ENCODE results near the gene ST7. TPM values are rescaled to one million over a fixed set of nuclear protein-coding genes. Genes with fewer than 3 reads are reported as not detected.

The ST7 gene
- total RNA-seq, 1 donor from 2014 or later = 29.5 TPM

DNA sequence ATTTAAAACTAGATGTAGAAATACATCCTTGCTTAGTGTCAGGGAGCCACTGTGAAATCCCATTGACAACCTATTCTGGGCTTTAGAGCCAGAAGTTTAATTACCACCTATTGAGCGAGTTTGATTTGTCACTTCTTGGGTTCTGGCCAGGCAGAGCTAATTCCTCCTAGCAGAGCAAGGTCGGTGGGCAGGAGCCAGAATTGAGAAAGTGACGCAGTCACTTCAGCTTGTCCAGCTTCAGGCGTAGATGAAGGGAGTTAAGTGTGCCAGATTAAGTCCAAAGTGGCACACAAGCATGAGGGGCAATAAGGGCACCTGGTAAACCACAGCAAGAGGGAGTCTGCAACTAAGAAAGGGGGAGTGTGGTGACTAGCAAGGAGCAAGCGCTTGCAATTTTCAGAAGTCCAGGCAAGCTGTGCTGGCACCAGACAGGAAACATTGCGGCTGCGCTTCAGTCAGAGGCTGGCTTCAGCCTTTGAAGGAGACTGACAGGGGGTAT is 119.4 kb downstream of the ST7 start:
- ATAC-seq = peak; percentile 73
- intact Hi-C loops (cut with DNase I) = no loop called here
- peak; percentile 65 for DNase-seq (ENCODE audit: missing footprints)

DNA sequence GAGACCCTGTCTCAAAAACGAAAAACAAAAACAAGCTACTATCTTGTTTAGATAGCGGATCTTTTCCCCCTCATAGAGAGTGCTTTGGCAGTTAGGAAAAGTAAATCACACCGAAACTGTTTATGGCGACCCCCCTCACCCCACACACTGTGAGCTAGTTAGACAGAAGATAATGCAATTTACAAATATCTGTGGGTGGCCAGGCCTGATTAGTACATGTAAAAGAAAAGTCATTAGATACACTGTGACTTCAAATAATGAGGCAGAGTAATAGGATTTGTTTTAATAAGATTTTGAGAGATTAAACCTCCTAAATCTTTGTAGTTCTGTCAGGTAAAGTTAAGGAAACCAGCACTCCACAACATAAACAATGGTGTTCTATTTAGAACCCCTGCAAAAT is 121.1 kb downstream of the ST7 start:
- no peak for ATAC-seq
- no peak for DNase-seq (ENCODE audit: missing footprints)
- intact Hi-C loops (cut with DNase I) = no loop called here

DNA sequence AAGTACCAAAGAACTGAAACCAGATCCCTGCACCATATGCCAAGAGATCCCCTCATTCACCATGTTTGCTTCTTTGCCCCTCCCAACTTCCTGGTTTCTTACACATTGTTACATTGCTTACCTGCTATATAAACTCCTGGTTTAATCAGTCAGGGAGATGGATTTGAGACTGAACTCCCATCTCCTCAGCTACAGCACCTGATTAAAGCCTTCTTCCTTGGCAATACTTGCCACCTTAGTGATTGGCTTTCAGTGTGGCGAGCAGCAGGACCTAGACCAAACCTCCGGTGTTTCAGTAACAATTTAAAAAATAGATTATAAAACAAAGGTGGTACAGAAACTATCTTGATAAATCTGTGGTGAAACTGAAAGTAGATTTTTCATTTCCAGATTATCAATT is 122.6 kb downstream of the ST7 start:
- intact Hi-C loops (cut with DNase I) = no loop called here
- DNase-seq (ENCODE audit: missing footprints) (no peak), ATAC-seq (no peak)

DNA sequence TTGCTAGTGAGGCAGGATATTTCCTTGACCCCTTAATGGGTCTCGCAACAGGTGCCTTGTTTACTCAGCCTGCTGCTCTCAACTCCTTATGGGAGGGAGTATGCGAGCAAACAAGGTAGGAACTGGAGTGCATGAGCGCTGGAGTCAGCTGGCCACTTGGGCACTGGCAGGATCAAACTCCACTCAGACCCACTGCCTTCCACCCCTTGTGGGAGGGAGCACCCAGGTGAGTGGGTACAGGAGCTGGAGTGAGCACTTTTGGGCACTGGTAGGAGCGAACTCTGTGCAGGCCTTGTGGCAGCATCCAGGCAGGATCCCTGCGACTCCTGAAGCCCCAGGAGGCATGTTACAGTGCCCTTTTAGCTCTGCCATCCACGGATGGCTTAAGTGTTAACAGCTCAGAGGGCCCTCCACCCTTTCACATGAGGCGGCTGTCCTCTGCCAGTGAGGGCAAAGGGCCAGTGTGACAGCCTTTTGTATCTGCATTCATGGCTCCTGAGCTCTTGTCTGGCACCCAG is 123.2 kb downstream of the ST7 start:
- intact Hi-C loops (cut with DNase I) = no loop called here
- ATAC-seq = peak; percentile 81
- DNase-seq (ENCODE audit: missing footprints) = peak; percentile 70

DNA sequence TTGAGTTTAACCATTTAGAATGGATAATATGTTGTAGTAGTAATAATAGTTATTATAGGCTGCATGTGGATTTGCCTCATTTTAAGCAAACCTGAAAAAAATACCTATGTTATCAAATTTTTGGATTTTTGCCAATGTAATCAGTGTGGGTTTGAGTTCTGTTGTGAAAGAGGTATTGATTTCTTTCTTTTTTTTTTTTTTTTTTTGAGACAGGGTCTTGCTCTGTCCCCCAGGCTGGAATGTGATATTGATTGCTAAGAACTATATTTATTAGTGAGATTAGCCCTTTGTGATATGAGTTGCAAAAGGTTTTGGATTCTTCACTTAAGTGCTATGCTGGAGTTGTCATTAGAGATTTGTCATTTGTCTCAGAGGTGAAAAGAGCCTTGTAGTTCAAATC is 124.4 kb downstream of the ST7 start:
- intact Hi-C loops (cut with DNase I) = no loop called here
- no peak for ATAC-seq
- DNase-seq (ENCODE audit: missing footprints) = no peak

DNA sequence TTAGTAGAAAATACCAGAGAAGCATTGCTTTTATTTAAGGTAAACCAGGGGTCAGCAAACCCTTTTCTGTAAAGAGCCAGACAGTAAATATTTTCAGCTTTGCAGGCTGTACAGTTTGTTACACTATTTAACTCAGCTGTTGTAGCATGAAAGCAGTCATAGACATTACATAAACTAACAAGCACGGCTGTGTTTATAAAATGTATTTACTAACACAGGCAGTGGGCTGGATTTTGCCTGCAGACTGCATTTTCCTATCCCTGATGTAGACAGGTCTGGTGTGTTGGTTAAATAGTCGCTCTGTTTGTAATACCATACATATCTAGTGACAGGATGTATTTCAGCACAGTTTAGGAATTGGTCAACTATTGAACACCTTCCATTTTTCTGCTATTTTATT is 129.3 kb downstream of the ST7 start:
- intact Hi-C loops (cut with DNase I) = no loop called here

DNA sequence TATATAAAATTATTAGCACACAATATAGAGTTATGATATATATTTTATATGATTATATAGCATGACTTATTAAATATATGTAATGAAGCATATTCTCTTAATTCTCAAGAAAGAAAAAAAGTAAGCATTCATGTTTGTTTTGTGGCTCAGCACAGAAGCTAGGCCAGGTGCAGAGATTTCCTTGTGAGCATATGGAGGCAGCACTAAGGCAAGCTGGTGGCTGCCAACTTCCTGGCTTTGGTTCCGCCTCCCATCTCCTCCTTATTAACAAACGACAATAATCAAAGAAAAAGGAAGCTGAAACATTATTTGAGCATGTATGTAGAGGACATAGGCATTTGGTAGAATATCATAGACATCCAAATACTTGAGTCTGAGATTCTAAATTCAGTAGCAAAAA is 130.3 kb downstream of the ST7 start:
- DNase-seq (ENCODE audit: missing footprints) (no peak), ATAC-seq (no peak)
- intact Hi-C loops (cut with DNase I) = no loop called here

More for the DNA sequence above, 129.3 kb downstream of the ST7 start:
- DNase-seq (ENCODE audit: missing footprints) (no peak), ATAC-seq (no peak)

DNA sequence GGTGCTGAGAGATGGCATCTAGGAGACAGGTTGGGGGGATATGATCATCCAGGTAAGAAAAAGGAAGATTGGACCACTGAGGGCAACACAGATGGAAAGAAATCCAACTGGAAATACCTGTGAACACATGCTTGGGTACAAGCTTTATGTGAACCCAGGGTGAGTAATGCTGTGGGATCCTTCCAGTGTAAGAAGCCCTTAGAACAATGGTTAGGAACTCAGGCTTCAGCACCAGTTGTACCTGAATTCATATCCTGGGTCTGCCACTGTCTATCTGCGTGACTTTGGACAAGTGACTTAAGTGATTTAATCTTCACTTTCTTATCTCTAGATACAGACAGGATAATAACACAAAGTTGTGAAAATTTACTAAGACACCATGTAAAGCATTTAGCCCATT is 131.0 kb downstream of the ST7 start:
- no peak for ATAC-seq
- DNase-seq (ENCODE audit: missing footprints) = no peak
- intact Hi-C loops (cut with DNase I) = no loop called here

DNA sequence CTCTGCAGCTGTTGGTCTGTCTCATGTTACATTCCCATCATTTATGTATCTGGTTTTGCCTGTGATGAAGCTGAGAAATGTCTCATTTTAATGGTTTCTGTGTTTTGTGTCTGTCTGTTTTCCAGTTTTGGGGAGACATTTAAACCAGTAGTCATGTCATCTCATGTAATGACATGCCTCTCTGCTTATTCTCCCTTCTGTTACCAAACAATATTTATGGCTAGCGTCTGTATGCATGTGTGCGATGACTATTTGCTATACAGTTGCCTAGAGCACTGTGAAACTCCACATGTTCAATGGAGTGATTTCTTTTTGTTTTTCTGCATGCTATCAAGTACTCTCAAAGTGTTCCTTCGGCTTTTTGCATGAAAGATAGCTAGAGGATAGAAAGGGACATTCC is 132.0 kb downstream of the ST7 start:
- intact Hi-C loops (cut with DNase I) = no loop called here

DNA sequence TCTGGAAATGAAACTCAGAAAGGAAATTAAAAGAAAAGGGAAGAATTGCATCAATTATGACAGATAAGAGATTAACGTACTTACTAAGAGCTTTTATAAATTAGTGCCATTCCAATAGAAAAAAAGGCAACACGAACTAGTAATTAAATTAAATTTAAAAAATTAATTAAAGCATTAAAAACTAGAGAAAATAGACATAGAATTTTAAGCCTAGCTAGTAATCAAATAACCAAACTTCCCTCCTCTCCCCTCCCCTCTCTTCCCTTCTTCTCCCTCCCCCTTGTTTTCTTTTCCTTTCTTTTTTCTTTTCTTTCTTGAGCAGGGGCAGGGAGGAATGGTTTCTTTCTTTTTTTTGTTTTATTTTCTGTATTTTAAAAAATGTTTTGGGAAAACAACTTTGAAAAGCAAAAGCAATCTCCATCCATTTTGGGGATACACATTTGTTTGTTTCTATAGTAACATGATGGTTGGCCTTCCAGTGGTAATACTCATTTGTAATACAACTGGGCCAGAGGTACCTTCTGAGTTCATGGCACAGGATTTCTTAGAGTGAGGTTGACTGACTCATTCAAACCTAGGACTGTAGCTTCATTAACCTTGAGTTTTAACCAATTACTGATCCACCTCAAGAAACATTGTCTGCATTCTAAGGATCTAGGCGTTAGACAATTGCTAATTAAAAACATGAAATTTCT is 132.6 kb downstream of the ST7 start:
- DNase-seq (ENCODE audit: missing footprints) = no peak
- intact Hi-C loops (cut with DNase I) = no loop called here
- no peak for ATAC-seq

More for the DNA sequence above, 132.0 kb downstream of the ST7 start:
- no peak for ATAC-seq
- DNase-seq (ENCODE audit: missing footprints) = no peak

DNA sequence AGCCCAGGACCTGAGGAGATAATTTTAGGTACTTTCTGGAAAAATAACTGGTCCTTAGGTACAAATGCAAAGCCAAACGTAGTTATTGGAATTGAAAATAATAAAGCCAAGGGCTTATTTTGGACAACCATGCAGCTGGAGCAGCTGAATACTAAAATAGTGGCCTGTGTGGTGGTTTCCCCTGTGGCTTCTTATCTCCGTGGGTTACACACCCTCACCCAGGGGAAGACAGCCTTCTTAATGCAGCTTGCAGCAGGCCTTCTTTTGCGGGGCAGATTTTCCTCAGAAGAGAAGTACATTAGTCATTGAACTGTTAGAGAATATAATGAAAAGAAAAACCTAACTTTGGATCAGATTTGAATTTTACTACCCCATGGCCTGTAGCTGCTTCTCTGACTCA is 133.5 kb downstream of the ST7 start:
- intact Hi-C loops (cut with DNase I) = no loop called here
- ATAC-seq (no peak), DNase-seq (ENCODE audit: missing footprints) (no peak)

DNA sequence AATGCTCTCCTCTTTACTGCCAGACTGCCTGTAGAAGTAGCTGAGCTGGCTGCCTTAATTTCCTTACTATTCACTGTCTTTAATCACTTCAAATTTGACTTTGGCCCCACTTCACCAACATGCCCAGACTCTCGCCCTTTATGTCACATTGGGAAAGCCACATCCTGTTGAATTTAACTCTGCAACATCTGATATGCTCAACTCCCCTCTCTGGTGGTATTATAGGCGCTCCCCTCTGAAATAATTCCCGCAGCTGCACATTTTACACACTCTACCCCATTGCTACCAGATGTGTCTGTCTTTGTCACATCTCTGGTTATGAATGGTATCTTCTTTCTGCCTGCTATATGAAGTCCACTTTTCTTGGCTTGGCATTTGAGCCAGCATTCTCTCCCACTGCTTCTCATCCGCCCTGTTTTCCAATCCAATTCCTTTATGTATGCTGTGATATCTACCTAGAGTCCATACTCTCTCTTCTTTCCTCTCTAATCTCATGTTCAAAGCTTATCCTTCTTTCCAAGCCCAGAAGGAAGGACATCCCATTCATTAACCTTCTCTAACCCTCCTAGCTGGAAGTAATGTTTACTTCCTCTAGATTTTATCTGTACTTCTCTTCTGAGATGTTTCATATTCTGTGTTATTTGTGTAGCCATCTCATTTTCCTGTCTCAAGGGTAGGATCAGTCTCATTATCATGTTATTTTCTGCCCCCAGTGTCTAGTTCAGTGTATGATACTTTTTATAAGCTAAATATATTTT is 134.5 kb downstream of the ST7 start:
- ATAC-seq (no peak), DNase-seq (ENCODE audit: missing footprints) (no peak)
- intact Hi-C loops (cut with DNase I) = no loop called here

DNA sequence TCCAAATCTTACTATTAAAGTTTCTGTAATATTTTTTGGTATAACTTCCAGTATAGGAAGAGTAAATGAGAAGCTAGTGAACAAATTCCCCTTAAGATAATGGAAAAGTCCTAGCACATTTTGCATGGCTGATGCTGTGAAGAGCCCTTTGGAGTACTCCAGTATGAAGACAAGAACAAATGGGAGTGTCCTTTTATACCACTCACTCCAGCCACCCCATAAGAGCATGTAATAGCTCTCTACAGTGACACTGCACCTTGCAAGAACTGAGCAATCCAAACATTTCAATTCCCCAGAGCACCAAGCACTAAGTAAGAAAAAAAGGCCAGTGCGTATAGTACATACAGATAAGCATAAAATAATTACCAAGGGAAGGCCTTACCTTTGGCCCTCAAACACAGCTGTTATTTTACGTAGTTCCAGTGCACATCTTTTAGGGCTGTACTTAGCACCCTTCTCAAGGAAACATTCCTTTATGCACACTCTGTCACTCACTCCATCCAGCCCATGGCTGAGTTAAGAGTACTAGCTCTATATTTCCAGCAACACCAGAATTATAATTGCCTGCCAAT is 135.4 kb downstream of the ST7 start:
- ATAC-seq = no peak
- intact Hi-C loops (cut with DNase I) = no loop called here
- DNase-seq (ENCODE audit: missing footprints) = no peak

DNA sequence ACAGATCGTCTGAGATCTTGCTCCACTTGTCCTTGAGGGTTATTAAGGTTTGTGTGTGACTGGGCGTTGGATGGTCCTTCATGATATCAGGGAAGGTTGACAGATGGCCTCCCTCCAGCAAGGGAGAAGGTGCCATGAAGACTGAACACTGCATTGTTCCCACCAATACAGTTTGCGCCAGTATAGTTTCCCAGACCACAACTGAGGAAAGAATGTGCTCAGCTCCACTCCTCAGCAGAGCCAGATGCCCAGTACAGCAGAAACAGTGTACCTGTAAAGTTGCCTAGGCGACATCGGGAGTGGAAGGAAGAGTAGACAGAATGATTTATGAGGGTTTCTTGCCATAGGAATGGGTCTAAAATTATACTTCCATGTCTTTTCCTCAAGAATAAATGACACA is 137.5 kb downstream of the ST7 start:
- intact Hi-C loops (cut with DNase I) = no loop called here
- ATAC-seq = no peak
- DNase-seq (ENCODE audit: missing footprints) = no peak

DNA sequence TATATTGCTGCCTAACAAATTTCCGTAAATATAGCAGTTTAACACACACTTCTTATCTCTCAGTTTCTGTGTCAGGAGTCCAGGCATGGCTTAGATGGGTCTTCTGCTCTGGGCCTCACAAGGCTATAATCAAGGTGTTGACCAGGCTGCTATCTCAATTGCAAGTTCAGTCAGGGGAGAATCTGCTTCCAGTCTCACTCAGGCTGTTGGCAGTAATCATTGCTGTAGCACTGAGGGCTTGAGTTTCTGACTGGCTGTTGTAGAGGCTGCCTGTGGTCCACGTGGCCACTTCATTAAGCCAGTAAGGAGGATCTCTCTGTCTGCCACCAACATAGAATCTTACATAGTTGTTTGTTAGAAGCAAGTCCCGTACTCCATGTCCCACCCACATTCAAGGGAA is 138.4 kb downstream of the ST7 start:
- ATAC-seq = no peak
- no peak for DNase-seq (ENCODE audit: missing footprints)
- intact Hi-C loops (cut with DNase I) = no loop called here

DNA sequence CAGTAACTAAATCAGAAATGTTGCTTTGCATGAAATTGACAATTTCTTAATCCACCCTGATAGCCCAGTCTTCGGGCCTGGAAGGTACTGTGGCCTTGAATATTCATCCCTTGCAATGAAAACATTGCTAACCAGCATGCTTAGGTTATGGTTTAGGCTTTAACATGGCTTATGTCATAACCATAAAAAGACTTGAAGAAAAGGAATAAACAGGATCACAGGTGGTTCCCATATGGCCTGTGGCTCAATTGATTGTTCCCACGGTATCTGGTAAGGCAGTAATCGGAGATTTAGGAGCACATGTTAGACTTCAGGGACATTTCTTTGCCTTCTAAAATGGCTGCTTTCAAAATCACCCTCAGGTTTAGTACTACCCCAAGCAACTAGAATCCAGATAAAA is 139.5 kb downstream of the ST7 start:
- no peak for DNase-seq (ENCODE audit: missing footprints)
- intact Hi-C loops (cut with DNase I) = no loop called here
- no peak for ATAC-seq

DNA sequence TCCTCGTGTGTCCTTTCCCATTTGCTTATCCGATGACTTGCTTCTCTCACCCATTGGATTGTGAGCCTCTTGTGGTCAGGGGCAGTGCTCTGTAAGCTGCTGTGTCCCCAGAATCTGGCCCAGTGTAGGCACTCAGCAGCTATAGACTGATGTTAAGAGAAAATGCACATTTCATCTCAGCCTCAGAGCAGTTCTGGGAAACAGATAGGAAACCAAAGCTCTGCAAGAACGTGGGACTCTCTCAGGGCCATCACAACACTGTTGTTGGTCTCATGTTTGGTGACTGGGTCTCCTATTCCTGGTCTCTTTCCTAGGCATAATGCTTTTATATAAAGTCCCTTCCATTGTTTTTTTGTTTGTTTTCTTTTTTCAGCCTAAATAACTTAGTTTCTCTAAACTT is 141.2 kb downstream of the ST7 start:
- intact Hi-C loops (cut with DNase I) = no loop called here
- DNase-seq (ENCODE audit: missing footprints) (no peak), ATAC-seq (no peak)

DNA sequence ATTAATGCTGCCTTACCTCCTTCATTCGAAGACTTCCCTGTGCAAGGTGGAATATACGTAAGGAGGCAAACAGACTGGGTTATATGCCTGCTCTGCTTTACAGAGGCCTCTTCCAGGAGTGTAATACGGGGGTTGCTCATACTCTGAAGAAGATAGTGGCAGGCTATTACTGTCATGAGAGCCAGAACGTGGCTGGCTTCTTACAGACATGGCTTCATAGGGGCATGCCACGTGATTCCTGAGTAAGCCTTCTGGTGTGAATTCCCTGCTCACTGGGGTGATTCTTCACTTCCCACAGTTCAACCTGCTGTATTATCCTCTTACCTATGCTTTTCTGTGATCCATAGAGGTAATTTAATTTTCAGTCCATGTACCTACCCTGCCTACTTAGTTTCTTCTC is 141.8 kb downstream of the ST7 start:
- ATAC-seq = no peak
- intact Hi-C loops (cut with DNase I) = no loop called here
- no peak for DNase-seq (ENCODE audit: missing footprints)

DNA sequence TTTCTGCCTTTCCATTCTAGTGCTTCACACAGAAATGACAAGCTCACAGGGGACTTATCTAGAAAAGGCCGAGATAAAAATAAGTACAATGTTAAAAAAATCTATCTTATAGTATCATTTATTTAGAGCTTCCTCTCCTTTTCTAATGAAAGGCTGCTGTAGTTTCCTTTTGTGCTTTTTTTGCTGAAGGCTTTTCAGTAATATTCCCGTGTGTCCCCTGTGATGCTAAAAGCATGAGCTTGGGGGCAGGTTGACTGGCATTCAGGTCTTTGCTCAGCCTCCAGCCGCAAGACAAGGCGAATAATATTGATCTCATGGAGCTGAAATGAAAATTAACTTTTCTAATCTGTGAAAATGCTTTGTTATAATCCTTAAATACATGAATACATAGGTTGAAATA is 143.0 kb downstream of the ST7 start:
- DNase-seq (ENCODE audit: missing footprints) (no peak), ATAC-seq (no peak)

DNA sequence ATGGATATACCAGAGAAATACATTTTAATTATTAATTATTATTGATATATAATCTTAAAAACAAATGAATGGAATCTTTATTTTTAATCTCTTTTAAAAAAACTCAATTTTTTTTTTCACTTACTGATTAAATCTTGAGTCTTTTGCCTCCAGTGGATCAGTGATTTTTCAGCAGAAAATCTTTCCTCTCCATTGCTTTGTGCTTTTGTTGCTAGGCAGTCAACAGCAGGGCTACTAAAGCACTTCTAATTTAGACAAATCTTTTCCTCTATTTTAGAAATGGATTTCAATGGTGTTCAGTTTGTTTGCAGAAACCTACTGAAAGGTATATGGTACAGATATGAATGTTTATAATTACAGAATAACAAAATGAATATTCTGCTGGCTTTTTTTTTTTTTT is 143.6 kb downstream of the ST7 start:
- ATAC-seq (no peak), DNase-seq (ENCODE audit: missing footprints) (no peak)
- intact Hi-C loops (cut with DNase I) = no loop called here

More for the DNA sequence above, 143.0 kb downstream of the ST7 start:
- intact Hi-C loops (cut with DNase I) = no loop called here
